ENCODE measurements around the gene TAB2.

Gene TAB2

GRCh38 chr6:149451376-149452036 is 134.0 kb downstream of the TAB2 start:
- Histone ChIP-seq H2AFZ (ENCODE audit: low read depth, low read length) (no peak overlapping the region), H3K9me3 (ENCODE audit: control insufficient read depth, low read length) (no peaks in the 10 kb centered on the region), H2BK120ac (ENCODE audit: low read depth, low read length) (no peak overlapping the region), H3K9ac (ENCODE audit: low read length) (no peak overlapping the region), H3K4me2 (ENCODE audit: low read length, poor library complexity, severe bottlenecking) (peak overlapping the region; percentile 88), H4K91ac (ENCODE audit: low read length) (no peak overlapping the region), H3K4me1 (ENCODE audit: control insufficient read depth, insufficient read depth, low read depth, low read length) (peaks cover 19% of the 10 kb centered on the region), H3K4me3 (ENCODE audit: insufficient read depth in 1 of 2, low read depth in 1 of 2, low read length in 2 of 2) (peak overlapping the region; percentile 51 to 54), H3K27me3 (ENCODE audit: control insufficient read depth in 1 of 2, insufficient read depth in 1 of 2, low read length in 2 of 2) (peaks cover 4 to 52% of the 10 kb centered on the region in 2 experiments), H3K23ac (ENCODE audit: low read length in 2 of 2) (no peak overlapping the region), H2BK5ac (ENCODE audit: low read depth, low read length, poor library complexity, severe bottlenecking) (no peak overlapping the region), H4K8ac (ENCODE audit: low read length) (peak overlapping the region; percentile 91), H3K27ac (ENCODE audit: low read length, poor library complexity, severe bottlenecking) (no peak overlapping the region), H3K18ac (ENCODE audit: low read depth in 1 of 2, low read length in 2 of 2) (peak overlapping the region in 1 of 2 experiments; percentile 61), H3K36me3 (ENCODE audit: control insufficient read depth in 1 of 2, insufficient read depth in 2 of 2, low read depth in 1 of 2, low read length in 2 of 2) (no peaks in the 10 kb centered on the region), H2BK12ac (ENCODE audit: low read length in 2 of 2) (peak overlapping the region in 1 of 2 experiments; percentile 12), H2BK15ac (ENCODE audit: low read depth, poor library complexity, severe bottlenecking) (peak overlapping the region; percentile 85), H2AK5ac (ENCODE audit: low read length, severe bottlenecking) (no peak overlapping the region), H3K4ac (ENCODE audit: low read depth in 1 of 2, low read length in 2 of 2) (no peak overlapping the region), H3K79me1 (replicated peaks; ENCODE audit: low read length, poor library complexity, severe bottlenecking) (no peaks in the 10 kb centered on the region), H3K14ac (ENCODE audit: low read length in 2 of 2) (peak overlapping the region in 1 of 2 experiments; percentile 61)
- DNase-seq: no peak
- 28% methylated on average over 40 of the region's 47 CpGs for WGBS

- Histone ChIP-seq H3K4me3 (ENCODE audit: insufficient read depth in 1 of 2, low read depth in 1 of 2, low read length in 2 of 2) (no peak overlapping the region), H3K4me1 (ENCODE audit: control insufficient read depth, insufficient read depth, low read depth, low read length) (peaks cover 19% of the 10 kb centered on the region), H3K4me2 (ENCODE audit: low read length, poor library complexity, severe bottlenecking) (no peak overlapping the region), H3K9me3 (ENCODE audit: control insufficient read depth, low read length) (no peaks in the 10 kb centered on the region), H3K9ac (ENCODE audit: low read length) (no peak overlapping the region), H3K14ac (ENCODE audit: low read length in 2 of 2) (no peak overlapping the region), H3K27me3 (ENCODE audit: control insufficient read depth in 1 of 2, insufficient read depth in 1 of 2, low read length in 2 of 2) (peaks cover 4 to 52% of the 10 kb centered on the region in 2 experiments), H4K91ac (ENCODE audit: low read length) (no peak overlapping the region), H2BK15ac (ENCODE audit: low read depth, poor library complexity, severe bottlenecking) (no peak overlapping the region), H3K18ac (ENCODE audit: low read depth in 1 of 2, low read length in 2 of 2) (no peak overlapping the region), H2BK120ac (ENCODE audit: low read depth, low read length) (no peak overlapping the region), H2AFZ (ENCODE audit: low read depth, low read length) (no peak overlapping the region), H3K79me1 (replicated peaks; ENCODE audit: low read length, poor library complexity, severe bottlenecking) (no peaks in the 10 kb centered on the region), H2BK12ac (ENCODE audit: low read length in 2 of 2) (peak overlapping the region in 1 of 2 experiments; percentile 17), H3K27ac (ENCODE audit: low read length, poor library complexity, severe bottlenecking) (no peak overlapping the region), H3K4ac (ENCODE audit: low read depth in 1 of 2, low read length in 2 of 2) (no peak overlapping the region), H2BK5ac (ENCODE audit: low read depth, low read length, poor library complexity, severe bottlenecking) (no peak overlapping the region), H2AK5ac (ENCODE audit: low read length, severe bottlenecking) (no peak overlapping the region), H3K23ac (ENCODE audit: low read length in 2 of 2) (no peak overlapping the region), H4K8ac (ENCODE audit: low read length) (no peak overlapping the region), H3K36me3 (ENCODE audit: control insufficient read depth in 1 of 2, insufficient read depth in 2 of 2, low read depth in 1 of 2, low read length in 2 of 2) (peaks cover 0 to 3% of the 10 kb centered on the region in 2 experiments)
- 95% methylated on average over 13 of the region's 13 CpGs for WGBS
- DNase-seq: no peak
Measured at GRCh38 chr6:149452037-149452939, 134.8 kb downstream of the TAB2 start.

GRCh38 chr6:149453597-149454345 is 136.3 kb downstream of the TAB2 start:
- Histone ChIP-seq H2BK15ac (ENCODE audit: low read depth, poor library complexity, severe bottlenecking) (no peak overlapping the region), H3K9ac (ENCODE audit: low read length) (peak overlapping the region; percentile 29), H3K4me2 (ENCODE audit: low read length, poor library complexity, severe bottlenecking) (no peak overlapping the region), H2AFZ (ENCODE audit: low read depth, low read length) (no peak overlapping the region), H4K91ac (ENCODE audit: low read length) (peak overlapping the region; percentile 85), H3K18ac (ENCODE audit: low read depth in 1 of 2, low read length in 2 of 2) (peak overlapping the region in 1 of 2 experiments; percentile 55), H3K27me3 (ENCODE audit: control insufficient read depth in 1 of 2, insufficient read depth in 1 of 2, low read length in 2 of 2) (peaks cover 4 to 45% of the 10 kb centered on the region in 2 experiments), H2BK12ac (ENCODE audit: low read length in 2 of 2) (peak overlapping the region; percentile 4 to 79), H3K27ac (ENCODE audit: low read length, poor library complexity, severe bottlenecking) (no peak overlapping the region), H4K8ac (ENCODE audit: low read length) (peak overlapping the region; percentile 88), H3K36me3 (ENCODE audit: control insufficient read depth in 1 of 2, insufficient read depth in 2 of 2, low read depth in 1 of 2, low read length in 2 of 2) (peaks cover 0 to 3% of the 10 kb centered on the region in 2 experiments), H3K14ac (ENCODE audit: low read length in 2 of 2) (no peak overlapping the region), H3K4ac (ENCODE audit: low read depth in 1 of 2, low read length in 2 of 2) (no peak overlapping the region), H3K23ac (ENCODE audit: low read length in 2 of 2) (no peak overlapping the region), H2BK5ac (ENCODE audit: low read depth, low read length, poor library complexity, severe bottlenecking) (no peak overlapping the region), H2AK5ac (ENCODE audit: low read length, severe bottlenecking) (no peak overlapping the region), H3K4me1 (ENCODE audit: control insufficient read depth, insufficient read depth, low read depth, low read length) (peaks cover 19% of the 10 kb centered on the region), H3K4me3 (ENCODE audit: insufficient read depth in 1 of 2, low read depth in 1 of 2, low read length in 2 of 2) (peak overlapping the region in 1 of 2 experiments; percentile 43), H3K9me3 (ENCODE audit: control insufficient read depth, low read length) (no peaks in the 10 kb centered on the region), H3K79me1 (replicated peaks; ENCODE audit: low read length, poor library complexity, severe bottlenecking) (no peaks in the 10 kb centered on the region), H2BK120ac (ENCODE audit: low read depth, low read length) (peak overlapping the region; percentile 77)
- no peak for DNase-seq
- 96% methylated on average over 4 of the region's 6 CpGs for WGBS
